ENCODE measurements around the gene DENND2A.

DNA sequence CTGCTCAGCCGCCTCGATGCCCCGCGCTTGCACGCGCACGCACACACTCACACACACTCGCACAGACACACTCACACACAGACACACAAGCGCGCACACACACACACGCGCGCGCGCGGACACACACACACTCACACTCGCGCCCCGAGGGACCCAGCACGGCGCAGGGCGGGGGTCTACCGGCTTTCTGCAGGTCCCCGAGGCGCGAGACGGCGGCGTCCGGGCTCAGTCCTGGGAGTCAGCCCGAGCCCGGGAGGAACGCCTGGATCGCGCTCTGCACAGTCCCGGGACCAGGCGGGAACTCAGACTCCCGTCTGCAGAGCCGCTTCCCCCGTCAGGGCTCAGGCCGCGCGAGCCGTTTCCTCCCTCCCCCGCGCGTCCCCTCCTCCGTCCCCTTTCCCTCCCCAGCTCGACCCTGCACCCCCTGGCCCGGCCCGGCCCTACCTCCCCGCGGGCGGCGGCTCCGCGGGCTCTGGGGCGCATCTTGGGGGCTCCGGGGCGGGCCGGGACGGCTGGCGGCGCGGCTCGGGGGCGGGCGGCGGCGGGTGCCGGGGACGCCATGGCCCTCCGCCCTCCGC lies 464 bp downstream of the DENND2A start:
- TF ChIP-seq, protein P1, sequence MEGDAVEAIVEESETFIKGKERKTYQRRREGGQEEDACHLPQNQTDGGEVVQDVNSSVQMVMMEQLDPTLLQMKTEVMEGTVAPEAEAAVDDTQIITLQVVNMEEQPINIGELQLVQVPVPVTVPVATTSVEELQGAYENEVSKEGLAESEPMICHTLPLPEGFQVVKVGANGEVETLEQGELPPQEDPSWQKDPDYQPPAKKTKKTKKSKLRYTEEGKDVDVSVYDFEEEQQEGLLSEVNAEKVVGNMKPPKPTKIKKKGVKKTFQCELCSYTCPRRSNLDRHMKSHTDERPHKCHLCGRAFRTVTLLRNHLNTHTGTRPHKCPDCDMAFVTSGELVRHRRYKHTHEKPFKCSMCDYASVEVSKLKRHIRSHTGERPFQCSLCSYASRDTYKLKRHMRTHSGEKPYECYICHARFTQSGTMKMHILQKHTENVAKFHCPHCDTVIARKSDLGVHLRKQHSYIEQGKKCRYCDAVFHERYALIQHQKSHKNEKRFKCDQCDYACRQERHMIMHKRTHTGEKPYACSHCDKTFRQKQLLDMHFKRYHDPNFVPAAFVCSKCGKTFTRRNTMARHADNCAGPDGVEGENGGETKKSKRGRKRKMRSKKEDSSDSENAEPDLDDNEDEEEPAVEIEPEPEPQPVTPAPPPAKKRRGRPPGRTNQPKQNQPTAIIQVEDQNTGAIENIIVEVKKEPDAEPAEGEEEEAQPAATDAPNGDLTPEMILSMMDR (IDR thresholded peaks at IDR 0.05 in 8 of 11, conservative IDR thresholded peaks at IDR 0.05 in 3 of 11): no peak
- TF ChIP-seq POLR2AphosphoS5 (IDR thresholded peaks at IDR 0.05): peak in 1 of 3 donors; percentile 29

Measured in spleen (tissue), 7 donors.